Adrenal gland (tissue), 12 donors: ENCODE data around the gene UBALD2. TPM values are rescaled to one million over a fixed set of nuclear protein-coding genes. Genes with fewer than 3 reads are reported as not detected.
A peak's percentile ranks its signal among the peaks of the same experiment; 100 is the strongest.
"Not testable (repeated sequence)": the region's sequence is repeated elsewhere in the genome, so short reads cannot be mapped to it uniquely, and the experiment has no call there.

Experiments
- DNase-seq, 7 donors: peaks; one replicate each; pipeline ENCODE4 v3.0.0-alpha.2; 2019 to 2020
- H3K27ac ChIP-seq, 5 donors: fragments of 200-600 bp; sonication (generic) in 4 of 5; 1 replicate in 3 of 5; 2 replicates in 2 of 5; pipeline versions ENCODE4 v1.5.1 to v1.8.0; 2016 to 2020; ENCODE audit warnings: mild to moderate bottlenecking in 1 of 5
- H3K27me3 ChIP-seq: fragments of 200-600 bp; 2 replicates; pipeline ENCODE4 v1.8.0; 2021
- H3K36me3 ChIP-seq, 2 donors: fragments of 200-600 bp; replicated peaks in 1 of 2; 1 replicate in 1 of 2; 2 replicates in 1 of 2; pipeline versions ENCODE4 v1.5.1 to v1.8.0; 2018 to 2022
- H3K4me1 ChIP-seq, 2 donors: fragments of 200-600 bp; replicated peaks in 1 of 2; 1 replicate in 1 of 2; 2 replicates in 1 of 2; pipeline versions ENCODE4 v1.5.1 to v1.8.0; 2018 to 2021
- H3K4me3 ChIP-seq, 4 donors: fragments of 200-600 bp; sonication (generic) in 3 of 4; one replicate each; pipeline ENCODE4 v1.5.1; 2016 to 2018
- H3K9me3 ChIP-seq, 3 donors: fragments of 200-600 bp; sonication (generic) in 1 of 3; replicated peaks in 1 of 3; 1 replicate in 2 of 3; 2 replicates in 1 of 3; pipeline versions ENCODE4 v1.5.1 to v1.8.0; 2016 to 2021
- POLR2A ChIP-seq, 2 donors: fragments of 450-650 bp; IDR thresholded peaks; one replicate each; pipeline ENCODE4 v1.6.1; 2017; ENCODE audit warnings: antibody characterized with exemption in 2 of 2, mild to moderate bottlenecking in 2 of 2, moderate library complexity in 1 of 2
- WGBS, 4 donors: extraction: QIAGEN DNeasy Blood & Tissue Kit in 2 of 4; methylation state at CpG; one replicate each; pipeline versions ENCODE4 v1.1.5 to v1.1.7; 2013 to 2017; 5-methylcytosine and 5-hydroxymethylcytosine counted together
- intact Hi-C, 2 donors: fragments of 100-400 bp; cut with DNase I; formaldehyde crosslinking; loops; one replicate each; pipeline versions ENCODE4 v1.14.1 to v1.15.0; 2022 to 2023
- polyA plus RNA-seq, 3 donors: library from polyadenylated mRNA; stranded (reverse); fragments of 200-250 nt in 2 of 3; fragments of 350-450 nt in 1 of 3; fragmentation: Illumina TruSeq in 1 of 3; extraction: RNeasy Lipid Tissue Mini Kit (QIAGEN cat#74804) in 1 of 3; gene quantifications; one replicate each; pipeline ENCODE4 v1.2.3, GENCODE V29; 2013 to 2014
- total RNA-seq, 9 donors: library from RNA; depleted of rRNA in 4 of 9; stranded (reverse); fragments of >200 nt in 4 of 9; fragments of 120-200 nt in 1 of 9; fragmentation: NEBNext Ultra II Directional in 1 of 9; extraction: Animal tissue kit (Norgen Biotek cat#: 25700) in 1 of 9; gene quantifications; one replicate each; pipeline versions ENCODE4 v1.1.0 to v1.2.4, GENCODE V29; 2013 to 2023
- TF ChIP-seq, protein P1 (sequence below), 6 experiments: fragments of 450-650 bp in 4 of 6; fragments of 200-600 bp in 2 of 6; sonication (generic) in 1 of 6; IDR thresholded peaks; 1 replicate in 5 of 6; 2 replicates in 1 of 6; pipeline versions ENCODE4 v1.5.1 to v1.8.0; 2016 to 2021; ENCODE audit warnings: antibody characterized with exemption in 6 of 6, mild to moderate bottlenecking in 2 of 6, moderate library complexity in 1 of 6
- donor health status: healthy with polysubstance abuse.
- donor health status: Bipolar disorder and iron deficiency.
- donor health status: DM: yes; HTN: yes; CAD: no.
- donor health status: DM: no; HTN: no; CAD: no.
- donor health status: DM: no; HTN: no; CAD: no.
- donor health status: DM: yes; HTN: yes; CAD: no.

Gene UBALD2
- total and polyA plus RNA-seq, 12 donors, result 5.2 to 71.2 (median 14.3) TPM

DNA sequence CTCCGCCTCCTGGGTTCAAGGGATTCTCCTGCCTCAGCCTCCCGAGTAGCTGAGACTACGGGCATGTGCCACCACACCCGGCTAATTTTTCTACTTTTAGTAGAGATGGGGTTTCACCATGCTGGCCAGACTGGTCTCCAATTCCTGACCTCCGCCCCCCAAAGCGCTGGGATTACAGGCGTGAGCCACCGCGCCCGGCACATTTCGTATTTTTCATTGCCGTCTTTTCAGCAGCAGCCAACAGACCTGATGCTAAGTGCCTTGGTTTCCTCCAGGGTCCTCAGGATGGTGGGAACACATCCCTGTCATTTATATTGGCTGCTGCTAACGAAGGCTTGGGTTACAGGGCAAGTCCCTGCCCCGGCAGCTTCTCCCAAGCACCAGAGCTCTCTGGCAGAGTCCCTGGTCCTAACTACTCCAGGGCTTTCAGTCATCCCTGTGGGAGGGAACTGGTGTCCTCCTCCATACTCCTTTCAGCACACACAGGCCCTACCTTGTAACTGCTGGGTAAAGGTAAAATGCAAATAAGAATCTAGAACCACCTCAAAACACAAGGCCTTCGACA, 23.4 kb upstream of the UBALD2 start:
- intact Hi-C loops, result no loop called here
- TF ChIP-seq POLR2A (IDR thresholded peaks at IDR 0.05), result no peak
- TF ChIP-seq, protein P1, sequence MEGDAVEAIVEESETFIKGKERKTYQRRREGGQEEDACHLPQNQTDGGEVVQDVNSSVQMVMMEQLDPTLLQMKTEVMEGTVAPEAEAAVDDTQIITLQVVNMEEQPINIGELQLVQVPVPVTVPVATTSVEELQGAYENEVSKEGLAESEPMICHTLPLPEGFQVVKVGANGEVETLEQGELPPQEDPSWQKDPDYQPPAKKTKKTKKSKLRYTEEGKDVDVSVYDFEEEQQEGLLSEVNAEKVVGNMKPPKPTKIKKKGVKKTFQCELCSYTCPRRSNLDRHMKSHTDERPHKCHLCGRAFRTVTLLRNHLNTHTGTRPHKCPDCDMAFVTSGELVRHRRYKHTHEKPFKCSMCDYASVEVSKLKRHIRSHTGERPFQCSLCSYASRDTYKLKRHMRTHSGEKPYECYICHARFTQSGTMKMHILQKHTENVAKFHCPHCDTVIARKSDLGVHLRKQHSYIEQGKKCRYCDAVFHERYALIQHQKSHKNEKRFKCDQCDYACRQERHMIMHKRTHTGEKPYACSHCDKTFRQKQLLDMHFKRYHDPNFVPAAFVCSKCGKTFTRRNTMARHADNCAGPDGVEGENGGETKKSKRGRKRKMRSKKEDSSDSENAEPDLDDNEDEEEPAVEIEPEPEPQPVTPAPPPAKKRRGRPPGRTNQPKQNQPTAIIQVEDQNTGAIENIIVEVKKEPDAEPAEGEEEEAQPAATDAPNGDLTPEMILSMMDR (IDR thresholded peaks at IDR 0.05), result no peak
- no peaks in the 10 kb centered on the region for H3K9me3 ChIP-seq
- DNase-seq, result peak in 1 of 7 donors; percentile 38
- H3K27me3 ChIP-seq, result no peaks in the 10 kb centered on the region
- H3K4me1 ChIP-seq, result peaks cover 11 to 20% of the 10 kb centered on the region in 2 donors
- peak overlapping the region in 1 of 4 donors; percentile 72 for H3K4me3 ChIP-seq
- H3K36me3 ChIP-seq, result no peaks in the 10 kb centered on the region
- WGBS, 4 donors, result 92 to 95% (median 93%) methylated on average over 14 to 15 of the region's 15 CpGs
- H3K27ac ChIP-seq, result no peak overlapping the region

DNA sequence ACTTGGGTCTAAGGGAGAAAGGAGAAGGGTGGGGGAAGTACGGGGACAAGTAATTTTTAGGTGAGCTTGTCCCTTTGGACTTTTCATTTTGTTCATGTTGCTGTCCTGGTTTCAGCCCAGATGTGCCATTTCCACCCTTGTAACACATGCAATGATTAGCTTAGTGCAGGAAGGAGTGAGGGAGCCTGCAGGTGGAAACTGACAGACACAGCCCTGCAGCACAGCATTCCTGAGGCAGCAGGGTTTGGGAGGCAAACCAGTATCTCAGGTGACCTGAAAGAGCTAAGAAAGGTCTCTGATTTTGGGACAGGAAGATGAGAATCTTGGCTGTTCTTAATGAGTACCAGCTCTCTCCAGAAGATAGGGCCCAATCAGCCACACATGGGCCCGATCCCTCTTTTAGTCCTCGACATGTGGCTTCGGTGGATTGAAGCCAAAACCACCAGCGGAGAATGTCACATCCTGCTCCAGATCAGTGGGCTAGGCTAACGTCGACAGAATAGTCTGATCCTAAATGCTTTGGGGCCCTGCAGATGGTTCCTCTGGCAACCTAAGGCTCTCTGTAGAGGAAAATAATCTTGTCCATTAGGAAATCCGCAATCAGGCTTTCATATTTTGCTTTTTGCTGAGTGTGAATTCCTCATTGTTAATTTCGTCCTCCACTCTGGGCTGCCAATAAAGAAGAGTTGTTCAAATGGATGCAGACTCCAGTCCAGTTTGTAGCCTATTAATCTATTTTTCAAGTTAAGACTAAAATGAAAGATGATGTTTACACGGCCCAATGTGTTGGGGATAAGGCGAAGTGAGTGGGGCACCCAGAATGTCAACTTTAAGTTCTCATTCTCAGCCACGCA, 21.1 kb upstream of the UBALD2 start:
- intact Hi-C loops, result no loop called here
- Histone ChIP-seq H3K4me3 (no peak overlapping the region), H3K36me3 (no peaks in the 10 kb centered on the region), H3K27me3 (no peaks in the 10 kb centered on the region), H3K4me1 (peaks cover 11 to 24% of the 10 kb centered on the region in 2 donors), H3K9me3 (no peaks in the 10 kb centered on the region), H3K27ac (no peak overlapping the region)
- TF ChIP-seq POLR2A (IDR thresholded peaks at IDR 0.05), result no peak
- TF ChIP-seq, protein P1 (IDR thresholded peaks at IDR 0.05), result no peak
- peak in 1 of 7 donors; percentile 50 for DNase-seq
- WGBS, 4 donors, result 65 to 75% (median 72%) methylated on average over 11 to 12 of the region's 12 CpGs

DNA sequence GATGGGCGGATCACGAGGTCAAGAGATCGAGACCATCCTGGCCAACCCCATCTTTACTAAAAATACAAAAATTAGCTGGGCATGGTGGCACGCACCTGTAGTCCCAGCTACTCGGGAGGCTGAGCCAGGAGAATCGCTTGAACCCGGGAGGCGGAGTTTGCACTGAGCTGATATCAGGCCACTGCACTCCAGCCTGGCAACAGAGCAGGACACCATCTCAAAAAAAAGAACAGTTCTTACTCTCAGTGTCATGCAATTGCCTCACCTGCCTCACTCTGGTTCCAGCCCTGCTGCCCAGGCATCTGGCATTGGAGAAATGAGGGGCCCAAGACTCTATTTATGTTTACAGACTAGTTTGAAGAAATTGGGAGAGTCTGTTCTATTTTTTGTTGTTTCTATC, 20.4 kb upstream of the UBALD2 start:
- H3K27me3 ChIP-seq, intact Hi-C loops, H3K4me3 ChIP-seq, H3K9me3 ChIP-seq, H3K27ac ChIP-seq, H3K36me3 ChIP-seq: not testable (repeated sequence)
- H3K4me1 ChIP-seq, result peaks cover 9 to 21% of the 10 kb centered on the region in 2 donors
- DNase-seq, result peak in 1 of 7 donors; percentile 17
- WGBS, 4 donors, result 82 to 96% (median 90%) methylated on average over 6 to 8 of the region's 8 CpGs

DNA sequence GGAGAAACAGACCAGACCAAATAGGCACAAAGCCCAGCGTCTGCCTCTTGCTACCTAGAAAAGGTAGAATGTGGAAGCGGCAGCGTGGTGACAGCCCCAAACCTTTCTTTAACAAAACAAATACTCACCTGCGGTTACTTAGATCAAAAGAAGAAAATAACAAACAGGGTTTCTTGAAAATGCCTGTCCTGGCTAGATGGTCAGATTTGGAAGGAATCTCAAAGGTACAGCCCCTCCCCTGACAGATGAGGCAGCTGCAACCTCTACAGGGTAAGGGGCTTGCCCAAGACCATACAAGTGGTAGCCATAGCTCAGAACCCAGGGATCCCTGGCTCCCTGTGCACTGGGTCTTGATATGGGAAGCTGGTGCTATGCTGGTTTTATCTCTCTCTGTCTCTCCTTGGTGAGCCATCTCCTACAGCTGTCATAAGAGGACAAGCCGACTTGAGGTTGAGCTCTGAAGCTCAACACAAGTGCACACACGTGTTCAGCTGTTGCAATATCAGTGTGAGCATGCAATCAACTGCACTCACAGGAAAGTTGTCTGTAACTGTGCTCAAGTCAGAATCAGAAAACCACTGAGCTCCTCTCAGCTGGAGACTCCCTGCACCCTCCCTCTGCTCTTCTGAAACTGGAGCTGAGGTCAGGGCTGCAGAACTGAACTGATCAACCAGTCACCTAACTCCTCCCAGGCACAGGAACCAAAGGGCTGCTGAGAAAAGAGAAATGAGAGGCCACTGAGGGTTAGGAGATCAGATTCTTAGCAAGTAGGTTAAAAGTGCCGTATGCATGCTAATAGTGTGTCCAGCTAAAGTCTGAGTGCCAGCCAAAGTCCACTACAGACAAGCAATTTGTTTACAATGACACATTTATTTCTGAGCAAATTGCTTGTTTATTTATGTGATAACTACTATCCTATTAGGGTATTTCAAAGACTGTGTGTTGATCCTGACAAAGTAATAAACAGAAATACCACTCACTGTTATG, 18.8 kb upstream of the UBALD2 start:
- no peak overlapping the region for H3K4me3 ChIP-seq
- H3K9me3 ChIP-seq, result no peaks in the 10 kb centered on the region
- WGBS, 4 donors, result 62 to 75% (median 64%) methylated on average over 6 to 7 of the region's 7 CpGs
- no peaks in the 10 kb centered on the region for H3K36me3 ChIP-seq
- H3K27ac ChIP-seq, result no peak overlapping the region
- no peaks in the 10 kb centered on the region for H3K27me3 ChIP-seq
- peak in 1 of 7 donors; percentile 44 for DNase-seq
- H3K4me1 ChIP-seq, result peaks cover 0 to 12% of the 10 kb centered on the region in 2 donors
- intact Hi-C loops, result no loop called here
- no peak for TF ChIP-seq POLR2A (IDR thresholded peaks at IDR 0.05)
- TF ChIP-seq, protein P1 (IDR thresholded peaks at IDR 0.05), result no peak
